ENCODE measurements around the gene LRRK2.

The LRRK2 gene

GRCh38 chr12:40224439-40225291 is at the start of gene LRRK2:
LRRK2 (plus strand) TSS chr12:40224997; CDS start chr12:40225132, 135 bp downstream.
- peak; percentile 67 for DNase-seq (ENCODE audit: low read depth)
- TF ChIP-seq, protein P1, sequence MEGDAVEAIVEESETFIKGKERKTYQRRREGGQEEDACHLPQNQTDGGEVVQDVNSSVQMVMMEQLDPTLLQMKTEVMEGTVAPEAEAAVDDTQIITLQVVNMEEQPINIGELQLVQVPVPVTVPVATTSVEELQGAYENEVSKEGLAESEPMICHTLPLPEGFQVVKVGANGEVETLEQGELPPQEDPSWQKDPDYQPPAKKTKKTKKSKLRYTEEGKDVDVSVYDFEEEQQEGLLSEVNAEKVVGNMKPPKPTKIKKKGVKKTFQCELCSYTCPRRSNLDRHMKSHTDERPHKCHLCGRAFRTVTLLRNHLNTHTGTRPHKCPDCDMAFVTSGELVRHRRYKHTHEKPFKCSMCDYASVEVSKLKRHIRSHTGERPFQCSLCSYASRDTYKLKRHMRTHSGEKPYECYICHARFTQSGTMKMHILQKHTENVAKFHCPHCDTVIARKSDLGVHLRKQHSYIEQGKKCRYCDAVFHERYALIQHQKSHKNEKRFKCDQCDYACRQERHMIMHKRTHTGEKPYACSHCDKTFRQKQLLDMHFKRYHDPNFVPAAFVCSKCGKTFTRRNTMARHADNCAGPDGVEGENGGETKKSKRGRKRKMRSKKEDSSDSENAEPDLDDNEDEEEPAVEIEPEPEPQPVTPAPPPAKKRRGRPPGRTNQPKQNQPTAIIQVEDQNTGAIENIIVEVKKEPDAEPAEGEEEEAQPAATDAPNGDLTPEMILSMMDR (conservative IDR thresholded peaks at IDR 0.05; ENCODE audit: control insufficient read depth, insufficient read depth, low read depth, low read length): no peak
- H3K4me3 ChIP-seq (ENCODE audit: control insufficient read depth, low read depth, low read length): peak within 1 kb of the TSS; percentile 62

DNA sequence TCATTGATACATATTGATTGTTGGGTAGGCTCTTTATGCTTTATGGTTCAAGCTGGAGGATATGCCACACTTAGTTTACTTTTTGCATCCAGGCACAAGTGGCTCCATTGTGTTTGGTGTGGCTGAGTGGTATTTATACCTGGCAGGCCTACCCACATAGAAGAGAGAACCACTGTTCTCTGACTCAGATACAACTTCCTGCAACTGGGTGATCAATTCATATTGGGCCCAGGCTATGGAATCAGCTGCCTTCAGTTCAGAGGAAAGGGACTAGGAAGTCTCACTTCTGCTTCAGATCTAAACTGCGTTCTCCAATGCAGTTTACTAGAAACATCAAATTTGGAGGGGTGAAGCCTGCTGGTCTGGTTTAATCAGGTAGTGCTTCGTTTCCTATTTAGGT is 49.8 kb upstream of the LRRK2 start:
- TF ChIP-seq, protein P1 (conservative IDR thresholded peaks at IDR 0.05; ENCODE audit: control insufficient read depth, insufficient read depth, low read depth, low read length): no peak
- no peak overlapping the region for H3K4me3 ChIP-seq (ENCODE audit: control insufficient read depth, low read depth, low read length)
- DNase-seq (ENCODE audit: low read depth): no peak

- no peak overlapping the region for H3K4me3 ChIP-seq (ENCODE audit: control insufficient read depth, low read depth, low read length)
- no peak for DNase-seq (ENCODE audit: low read depth)
- TF ChIP-seq, protein P1 (conservative IDR thresholded peaks at IDR 0.05; ENCODE audit: control insufficient read depth, insufficient read depth, low read depth, low read length): no peak
These were observed 49.3 kb upstream of the LRRK2 start for GRCh38 chr12:40175489-40175888.

DNA sequence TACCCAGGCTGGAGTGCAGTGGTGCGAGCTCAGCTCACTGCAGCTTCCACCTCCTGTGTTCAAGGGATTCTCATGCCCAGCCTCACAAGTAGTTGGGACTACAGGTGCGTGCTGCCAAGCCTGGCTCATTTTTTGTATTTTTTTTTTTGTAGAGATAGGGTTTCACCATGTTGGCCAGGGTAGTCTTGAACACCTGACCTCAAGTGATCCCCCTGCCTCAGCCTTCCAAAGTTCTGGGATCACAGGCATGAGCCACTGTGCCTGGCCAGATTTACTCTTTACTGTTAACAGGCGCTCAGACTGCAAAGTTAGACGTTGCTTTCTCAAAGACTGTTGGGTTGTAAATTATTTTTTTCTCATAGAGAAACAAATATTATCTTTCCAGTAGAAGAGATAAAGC is 46.1 kb upstream of the LRRK2 start:
- no peak for DNase-seq (ENCODE audit: low read depth)
- TF ChIP-seq, protein P1 (conservative IDR thresholded peaks at IDR 0.05; ENCODE audit: control insufficient read depth, insufficient read depth, low read depth, low read length): no peak
- no peak overlapping the region for H3K4me3 ChIP-seq (ENCODE audit: control insufficient read depth, low read depth, low read length)

DNA sequence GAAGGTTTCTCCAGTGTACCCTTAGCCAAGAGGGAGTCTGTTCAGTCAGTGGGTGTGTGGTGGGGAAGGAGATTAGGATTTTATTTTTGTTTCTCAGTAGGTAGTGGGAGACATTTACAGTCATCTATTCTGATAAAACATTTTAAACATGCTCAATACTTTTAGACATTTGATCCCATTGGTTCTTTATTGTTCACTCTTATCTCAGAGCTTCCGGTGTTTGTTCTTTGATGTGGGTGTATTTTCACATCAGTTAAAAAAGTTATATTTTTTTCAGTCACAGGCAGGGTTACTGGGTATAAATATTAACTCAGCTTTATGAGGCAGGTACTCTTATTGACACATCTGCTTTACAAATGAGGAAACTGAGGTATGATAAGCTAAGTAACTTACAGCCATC is 43.3 kb upstream of the LRRK2 start:
- no peak for DNase-seq (ENCODE audit: low read depth)
- TF ChIP-seq, protein P1 (conservative IDR thresholded peaks at IDR 0.05; ENCODE audit: control insufficient read depth, insufficient read depth, low read depth, low read length): no peak
- H3K4me3 ChIP-seq (ENCODE audit: control insufficient read depth, low read depth, low read length): no peak overlapping the region

DNA sequence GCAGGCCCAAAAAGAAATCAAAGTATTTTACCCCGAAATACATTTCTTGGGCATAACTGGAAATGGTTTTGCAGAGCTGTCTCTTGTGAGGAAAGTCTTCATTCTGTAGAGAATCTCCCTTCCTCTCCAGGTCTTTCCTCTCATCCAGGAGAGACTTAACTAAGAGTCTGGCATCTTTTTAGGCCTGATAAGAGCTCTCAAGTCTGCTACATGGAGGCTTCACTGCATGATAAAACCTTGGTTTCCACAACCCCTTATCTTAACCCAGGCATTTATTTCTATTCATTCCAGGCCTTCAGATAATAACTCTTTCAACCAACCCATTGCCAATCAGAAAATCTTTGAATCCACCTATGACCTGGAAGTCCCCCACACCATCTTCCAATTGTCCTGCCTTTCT is 41.1 kb upstream of the LRRK2 start:
- no peak for DNase-seq (ENCODE audit: low read depth)
- H3K4me3 ChIP-seq (ENCODE audit: control insufficient read depth, low read depth, low read length): no peak overlapping the region
- TF ChIP-seq, protein P1 (conservative IDR thresholded peaks at IDR 0.05; ENCODE audit: control insufficient read depth, insufficient read depth, low read depth, low read length): no peak

All from fibroblast of mammary gland (primary cell).